Transverse colon (tissue), 3 donors: ENCODE results near the gene NDE1.

ENCODE experiments used
- CTCF ChIP-seq, 5 experiments: fragments of 200-600 bp in 3 of 5; fragments of 450-650 bp in 2 of 5; sonication (generic) in 3 of 5; IDR thresholded peaks; 1 replicate in 2 of 5; 2 replicates in 3 of 5; pipeline ENCODE4 v1.5.1; 2016 to 2017; ENCODE audit warnings: antibody characterized with exemption in 5 of 5, inconsistent platforms in 3 of 5, mild to moderate bottlenecking in 2 of 5, moderate library complexity in 1 of 5
- POLR2A ChIP-seq: fragments of 450-650 bp; IDR thresholded peaks from one replicate; pipeline ENCODE4 v1.6.1; 2016; ENCODE audit warnings: antibody characterized with exemption, mild to moderate bottlenecking, moderate library complexity

- TF ChIP-seq CTCF (IDR thresholded peaks at IDR 0.05) (no peak), POLR2A (no peak)
Observed at GRCh38 chr16:15621456-15621855, 28.6 kb upstream of the NDE1 start.
